GM21447 (cell line): ENCODE measurements around the gene NOX5.

ENCODE experiments used
- ATAC-seq: cut with Tn5 transposase; IDR thresholded peaks from one replicate; pipeline ENCODE4 v1.9.1; 2021; ENCODE audit not compliant: unreplicated experiment

Gene NOX5

GRCh38 chr15:69096626-69097025 is 82.1 kb downstream of the NOX5 start:
- ATAC-seq: no peak

- ATAC-seq: no peak
Observed at GRCh38 chr15:69098771-69099170, 84.3 kb downstream of the NOX5 start.

GRCh38 chr15:69099941-69100340 is 85.4 kb downstream of the NOX5 start:
- ATAC-seq: no peak

GRCh38 chr15:69100821-69101220 is 86.3 kb downstream of the NOX5 start:
- no peak for ATAC-seq

- ATAC-seq: no peak
Observed at GRCh38 chr15:69104050-69104750, 89.7 kb downstream of the NOX5 start.

GRCh38 chr15:69105451-69105985 is 91.0 kb downstream of the NOX5 start:
- ATAC-seq: no peak

- no peak for ATAC-seq
Observed at GRCh38 chr15:69107025-69107620, 92.6 kb downstream of the NOX5 start.
